SK-N-SH (cell line): ENCODE measurements around the gene RALY.

Experiments
- EZH2phosphoT487 ChIP-seq: fragments of 200-600 bp; sonication (generic); IDR thresholded peaks from 2 replicates; pipeline ENCODE4 v1.6.1; 2017; ENCODE audit warnings: low read depth, mixed run types, mild to moderate bottlenecking, antibody characterized with exemption, moderate library complexity, borderline replicate concordance
- GATA2 ChIP-seq: sonication (generic); formaldehyde crosslinking; IDR thresholded peaks from 2 replicates; pipeline ENCODE4 v1.5.0; 2020; ENCODE audit warnings: mild to moderate bottlenecking, missing genetic modification reagents
- POLR2AphosphoS5 ChIP-seq: IDR thresholded peaks from 2 replicates; pipeline ENCODE4 v1.6.1; 2012; ENCODE audit warnings: low read depth, low read length
- RCOR1 ChIP-seq: fragments of 150-350 bp; IDR thresholded peaks from 2 replicates; pipeline ENCODE4 v1.6.1; 2017; ENCODE audit warnings: antibody characterized with exemption, low read length
- SMC3 ChIP-seq: IDR thresholded peaks from 2 replicates; pipeline ENCODE4 v1.6.1; 2012; ENCODE audit warnings: low read depth, low read length, improper control_type of control experiment
- TCF12 ChIP-seq: IDR thresholded peaks from 2 replicates; pipeline ENCODE4 v1.4.0; 2012
- TF ChIP-seq, protein P1 (sequence below): fragments of 200-600 bp; sonication (generic); IDR thresholded peaks from 2 replicates; pipeline ENCODE4 v1.6.1; 2017; ENCODE audit warnings: antibody characterized with exemption, mild to moderate bottlenecking, moderate library complexity
- TF ChIP-seq, protein P2 (sequence below): IDR thresholded peaks from 2 replicates; pipeline ENCODE4 v1.6.1; 2012; ENCODE audit warnings: mild to moderate bottlenecking, low read depth, low read length, moderate library complexity

DNA sequence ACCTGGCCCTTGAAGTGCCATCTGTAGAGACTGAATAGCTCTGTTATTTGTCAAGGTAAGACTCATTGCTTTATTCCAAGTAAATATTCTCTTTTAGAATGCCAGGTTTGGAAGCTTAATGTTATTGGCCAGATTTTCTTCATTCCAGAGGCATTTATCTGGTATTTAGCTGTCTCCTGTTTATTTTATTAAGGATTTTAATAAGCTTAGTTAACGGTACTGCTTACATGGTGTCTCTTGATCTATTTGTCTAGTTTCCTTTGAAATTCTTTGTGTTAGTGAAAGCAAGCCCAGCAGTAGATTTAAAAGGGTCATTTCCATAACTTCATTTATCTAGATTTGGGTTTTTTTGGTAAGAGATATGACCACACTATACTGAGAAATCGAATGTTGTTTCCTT, 7.7 kb downstream of the RALY start:
- TF ChIP-seq, protein P1, sequence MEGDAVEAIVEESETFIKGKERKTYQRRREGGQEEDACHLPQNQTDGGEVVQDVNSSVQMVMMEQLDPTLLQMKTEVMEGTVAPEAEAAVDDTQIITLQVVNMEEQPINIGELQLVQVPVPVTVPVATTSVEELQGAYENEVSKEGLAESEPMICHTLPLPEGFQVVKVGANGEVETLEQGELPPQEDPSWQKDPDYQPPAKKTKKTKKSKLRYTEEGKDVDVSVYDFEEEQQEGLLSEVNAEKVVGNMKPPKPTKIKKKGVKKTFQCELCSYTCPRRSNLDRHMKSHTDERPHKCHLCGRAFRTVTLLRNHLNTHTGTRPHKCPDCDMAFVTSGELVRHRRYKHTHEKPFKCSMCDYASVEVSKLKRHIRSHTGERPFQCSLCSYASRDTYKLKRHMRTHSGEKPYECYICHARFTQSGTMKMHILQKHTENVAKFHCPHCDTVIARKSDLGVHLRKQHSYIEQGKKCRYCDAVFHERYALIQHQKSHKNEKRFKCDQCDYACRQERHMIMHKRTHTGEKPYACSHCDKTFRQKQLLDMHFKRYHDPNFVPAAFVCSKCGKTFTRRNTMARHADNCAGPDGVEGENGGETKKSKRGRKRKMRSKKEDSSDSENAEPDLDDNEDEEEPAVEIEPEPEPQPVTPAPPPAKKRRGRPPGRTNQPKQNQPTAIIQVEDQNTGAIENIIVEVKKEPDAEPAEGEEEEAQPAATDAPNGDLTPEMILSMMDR = no peak
- TF ChIP-seq SMC3 (no peak), GATA2 (no peak), EZH2phosphoT487 (no peak), TCF12 (no peak), RCOR1 (no peak), POLR2AphosphoS5 (no peak)
- TF ChIP-seq, protein P2, sequence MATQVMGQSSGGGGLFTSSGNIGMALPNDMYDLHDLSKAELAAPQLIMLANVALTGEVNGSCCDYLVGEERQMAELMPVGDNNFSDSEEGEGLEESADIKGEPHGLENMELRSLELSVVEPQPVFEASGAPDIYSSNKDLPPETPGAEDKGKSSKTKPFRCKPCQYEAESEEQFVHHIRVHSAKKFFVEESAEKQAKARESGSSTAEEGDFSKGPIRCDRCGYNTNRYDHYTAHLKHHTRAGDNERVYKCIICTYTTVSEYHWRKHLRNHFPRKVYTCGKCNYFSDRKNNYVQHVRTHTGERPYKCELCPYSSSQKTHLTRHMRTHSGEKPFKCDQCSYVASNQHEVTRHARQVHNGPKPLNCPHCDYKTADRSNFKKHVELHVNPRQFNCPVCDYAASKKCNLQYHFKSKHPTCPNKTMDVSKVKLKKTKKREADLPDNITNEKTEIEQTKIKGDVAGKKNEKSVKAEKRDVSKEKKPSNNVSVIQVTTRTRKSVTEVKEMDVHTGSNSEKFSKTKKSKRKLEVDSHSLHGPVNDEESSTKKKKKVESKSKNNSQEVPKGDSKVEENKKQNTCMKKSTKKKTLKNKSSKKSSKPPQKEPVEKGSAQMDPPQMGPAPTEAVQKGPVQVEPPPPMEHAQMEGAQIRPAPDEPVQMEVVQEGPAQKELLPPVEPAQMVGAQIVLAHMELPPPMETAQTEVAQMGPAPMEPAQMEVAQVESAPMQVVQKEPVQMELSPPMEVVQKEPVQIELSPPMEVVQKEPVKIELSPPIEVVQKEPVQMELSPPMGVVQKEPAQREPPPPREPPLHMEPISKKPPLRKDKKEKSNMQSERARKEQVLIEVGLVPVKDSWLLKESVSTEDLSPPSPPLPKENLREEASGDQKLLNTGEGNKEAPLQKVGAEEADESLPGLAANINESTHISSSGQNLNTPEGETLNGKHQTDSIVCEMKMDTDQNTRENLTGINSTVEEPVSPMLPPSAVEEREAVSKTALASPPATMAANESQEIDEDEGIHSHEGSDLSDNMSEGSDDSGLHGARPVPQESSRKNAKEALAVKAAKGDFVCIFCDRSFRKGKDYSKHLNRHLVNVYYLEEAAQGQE = no peak
